ENCODE data around the gene STAC3. TPM values are rescaled to one million over a fixed set of nuclear protein-coding genes. Genes with fewer than 3 reads are reported as not detected.

STAC3 gene
- total and polyA plus RNA-seq, 10 of the 15 experiments (the other 5 are each of a cell fraction or from before 2014, with no cell fraction given) = 0.49 to 9.9 (median 3.8) TPM

GRCh38 chr12:57224973-57225679 lies 25.9 kb downstream of the STAC3 start (continued):
- TF ChIP-seq BHLHE40 (IDR thresholded peaks at IDR 0.05; ENCODE audit: borderline replicate concordance in 1 of 2, low read depth in 2 of 2, low read length in 1 of 2) (peak in 1 of 2 experiments; percentile 31; a peak in 1 of 4 replicates), USF2 (IDR thresholded peaks at IDR 0.05; ENCODE audit: borderline replicate concordance, low read depth, low read length) (no peak), EGR1 (IDR thresholded peaks at IDR 0.05; ENCODE audit: borderline replicate concordance in 1 of 2, low read depth in 2 of 2, low read length in 2 of 2) (0 out of 3 replicates have a peak, but pooled peaks of 1 of the 2 experiments have one; percentile 13), IKZF1 (conservative IDR thresholded peaks at IDR 0.05) (0 out of 2 replicates have a peak, but pooled peaks have one; percentile 16)
- TF ChIP-seq, protein P1, sequence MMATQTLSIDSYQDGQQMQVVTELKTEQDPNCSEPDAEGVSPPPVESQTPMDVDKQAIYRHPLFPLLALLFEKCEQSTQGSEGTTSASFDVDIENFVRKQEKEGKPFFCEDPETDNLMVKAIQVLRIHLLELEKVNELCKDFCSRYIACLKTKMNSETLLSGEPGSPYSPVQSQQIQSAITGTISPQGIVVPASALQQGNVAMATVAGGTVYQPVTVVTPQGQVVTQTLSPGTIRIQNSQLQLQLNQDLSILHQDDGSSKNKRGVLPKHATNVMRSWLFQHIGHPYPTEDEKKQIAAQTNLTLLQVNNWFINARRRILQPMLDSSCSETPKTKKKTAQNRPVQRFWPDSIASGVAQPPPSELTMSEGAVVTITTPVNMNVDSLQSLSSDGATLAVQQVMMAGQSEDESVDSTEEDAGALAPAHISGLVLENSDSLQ (IDR thresholded peaks at IDR 0.05) = peak; percentile 75

- Histone ChIP-seq H3K36me3 (ENCODE audit: control insufficient read depth in 2 of 2, insufficient read depth in 2 of 2, low read length in 1 of 2) (no peaks in the 10 kb centered on the region), H3K4me2 (ENCODE audit: control insufficient read depth, insufficient read depth) (no peak overlapping the region), H3K27ac (ENCODE audit: control insufficient read depth, insufficient read depth) (no peak overlapping the region), H4K20me1 (ENCODE audit: control insufficient read depth, insufficient read depth) (no peaks in the 10 kb centered on the region), H3K27me3 (replicated peaks in 1 of 2; ENCODE audit: control insufficient read depth in 2 of 2, insufficient read depth in 2 of 2, low read length in 1 of 2) (peaks cover 17 to 22% of the 10 kb centered on the region in 2 experiments; a peak in 3 of 4 replicates), H3K9ac (ENCODE audit: control insufficient read depth, insufficient read depth, low read length) (no peak overlapping the region), H2AFZ (ENCODE audit: control insufficient read depth, low read depth, low read length) (no peak overlapping the region), H3K79me2 (ENCODE audit: control insufficient read depth, insufficient read depth, low read length) (no peaks in the 10 kb centered on the region; the same call in 1 of the 2 replicates), H3K4me1 (ENCODE audit: control insufficient read depth, insufficient read depth, low read length) (peaks cover 20% of the 10 kb centered on the region), H3K9me3 (replicated peaks; ENCODE audit: control insufficient read depth, insufficient read depth, low read length) (no peaks in the 10 kb centered on the region), H3K4me3 (no peak overlapping the region)
- ChIA-PET SMC1A (ENCODE audit: uncharacterized antibody, unreplicated experiment) (interaction anchor here (0.9 kb wide), 1 partner anchor 10 kb away, joined by 3 read pairs; no protein-coding TSS in a partner anchor), RAD21 (ENCODE audit: unreplicated experiment) (interaction anchor here (1.1 kb wide), 1 partner anchor 16 kb away, joined by 4 read pairs; no protein-coding TSS in a partner anchor), CTCF (interaction anchor here (0.6 to 7.8 kb wide), 4 partner anchors 11 to 38 kb away, joined by 3 to 202 read pairs (median 10); partner anchors contain the start of gene STAC3), POLR2A (interaction anchor here (1.6 kb wide), 1 partner anchor 9 kb away, joined by 3 read pairs; no protein-coding TSS in a partner anchor)
- BruUV-seq (replicated peaks) = no TSS peak
- FAIRE-seq (no peak), DNase-seq (ENCODE audit: low read depth, low spot score) (no peak), ATAC-seq (no peak)
- 57% methylated on average over 30 of the region's 30 CpGs for WGBS (ENCODE audit: insufficient coverage, insufficient replicate concordance, low lambda C conversion rate, missing lambda C conversion rate)
- in situ Hi-C loops (cut with MboI) (no loop called here), intact Hi-C loops (cut with micrococcal nuclease; ENCODE audit: unreplicated experiment) (no loop called here)
- TF ChIP-seq, protein P2, sequence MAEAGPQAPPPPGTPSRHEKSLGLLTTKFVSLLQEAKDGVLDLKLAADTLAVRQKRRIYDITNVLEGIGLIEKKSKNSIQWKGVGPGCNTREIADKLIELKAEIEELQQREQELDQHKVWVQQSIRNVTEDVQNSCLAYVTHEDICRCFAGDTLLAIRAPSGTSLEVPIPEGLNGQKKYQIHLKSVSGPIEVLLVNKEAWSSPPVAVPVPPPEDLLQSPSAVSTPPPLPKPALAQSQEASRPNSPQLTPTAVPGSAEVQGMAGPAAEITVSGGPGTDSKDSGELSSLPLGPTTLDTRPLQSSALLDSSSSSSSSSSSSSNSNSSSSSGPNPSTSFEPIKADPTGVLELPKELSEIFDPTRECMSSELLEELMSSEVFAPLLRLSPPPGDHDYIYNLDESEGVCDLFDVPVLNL (IDR thresholded peaks at IDR 0.05; ENCODE audit: low read depth, low read length) = no peak
- no peak for TF ChIP-seq SMAD1 (IDR thresholded peaks at IDR 0.05; ENCODE audit: low read depth, partially characterized antibody)
- no peak for TF ChIP-seq SMC3 (IDR thresholded peaks at IDR 0.05; ENCODE audit: borderline replicate concordance, low read length)
- TF ChIP-seq BCL11A (IDR thresholded peaks at IDR 0.05; ENCODE audit: low read depth, low read length) = no peak
- TF ChIP-seq RFX5 (IDR thresholded peaks at IDR 0.05; ENCODE audit: low read depth, low read length) = no peak
- no peak for TF ChIP-seq ESRRA (IDR thresholded peaks at IDR 0.05; ENCODE audit: low read length)
- TF ChIP-seq, protein P3, sequence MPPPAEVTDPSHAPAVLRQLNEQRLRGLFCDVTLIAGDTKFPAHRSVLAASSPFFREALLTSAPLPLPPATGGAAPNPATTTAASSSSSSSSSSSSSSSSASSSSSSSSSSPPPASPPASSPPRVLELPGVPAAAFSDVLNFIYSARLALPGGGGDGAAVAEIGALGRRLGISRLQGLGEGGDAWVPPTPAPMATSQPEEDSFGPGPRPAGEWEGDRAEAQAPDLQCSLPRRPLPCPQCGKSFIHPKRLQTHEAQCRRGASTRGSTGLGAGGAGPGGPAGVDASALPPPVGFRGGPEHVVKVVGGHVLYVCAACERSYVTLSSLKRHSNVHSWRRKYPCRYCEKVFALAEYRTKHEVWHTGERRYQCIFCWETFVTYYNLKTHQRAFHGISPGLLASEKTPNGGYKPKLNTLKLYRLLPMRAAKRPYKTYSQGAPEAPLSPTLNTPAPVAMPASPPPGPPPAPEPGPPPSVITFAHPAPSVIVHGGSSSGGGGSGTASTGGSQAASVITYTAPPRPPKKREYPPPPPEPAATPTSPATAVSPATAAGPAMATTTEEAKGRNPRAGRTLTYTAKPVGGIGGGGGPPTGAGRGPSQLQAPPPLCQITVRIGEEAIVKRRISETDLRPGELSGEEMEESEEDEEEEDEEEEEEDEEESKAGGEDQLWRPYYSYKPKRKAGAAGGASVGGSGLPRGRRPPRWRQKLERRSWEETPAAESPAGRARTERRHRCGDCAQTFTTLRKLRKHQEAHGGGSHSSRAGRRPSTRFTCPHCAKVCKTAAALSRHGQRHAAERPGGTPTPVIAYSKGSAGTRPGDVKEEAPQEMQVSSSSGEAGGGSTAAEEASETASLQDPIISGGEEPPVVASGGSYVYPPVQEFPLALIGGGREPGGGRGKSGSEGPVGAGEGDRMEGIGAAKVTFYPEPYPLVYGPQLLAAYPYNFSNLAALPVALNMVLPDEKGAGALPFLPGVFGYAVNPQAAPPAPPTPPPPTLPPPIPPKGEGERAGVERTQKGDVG (CRISPR knock-in tag; IDR thresholded peaks at IDR 0.05) = no peak
- no peak for TF ChIP-seq JUND (IDR thresholded peaks at IDR 0.05; ENCODE audit: low read depth, low read length)
Observed at GRCh38 chr12:57224278-57224972, 26.6 kb downstream of the STAC3 start.

Data from GM12878 (cell line).